Inferior parietal cortex (tissue), 1 donor: ENCODE results near the gene KLHDC7B.

Source experiments
- DNase-seq: peaks from one replicate; pipeline ENCODE4 v3.0.0-alpha.2; 2016; ENCODE audit errors: extremely low spot score

The KLHDC7B gene

GRCh38 chr22:50548040-50548920 lies 2.6 kb downstream of the KLHDC7B start:
- DNase-seq = no peak

- DNase-seq = no peak
Measured at GRCh38 chr22:50548921-50549790, 3.5 kb downstream of the KLHDC7B start.

- no peak for DNase-seq
Measured at GRCh38 chr22:50550395-50550794, 4.7 kb downstream of the KLHDC7B start.

GRCh38 chr22:50551160-50551752 lies 5.6 kb downstream of the KLHDC7B start:
- DNase-seq = no peak

- DNase-seq = no peak
Measured at GRCh38 chr22:50553310-50553709, 7.6 kb downstream of the KLHDC7B start.

GRCh38 chr22:50556703-50557102 lies 11.0 kb downstream of the KLHDC7B start:
- no peak for DNase-seq

- DNase-seq = no peak
Measured at GRCh38 chr22:50560034-50560433, 14.3 kb downstream of the KLHDC7B start.

- no peak for DNase-seq
Measured at GRCh38 chr22:50561401-50562358, 16.0 kb downstream of the KLHDC7B start.

GRCh38 chr22:50562523-50563412 lies 17.1 kb downstream of the KLHDC7B start, which contains the start of gene SYCE3:
Gene SYCE3, minus strand, starts transcription at chr22:50562919. Its CDS starts 6,514 bp downstream, at chr22:50556405.
- DNase-seq = peak; percentile 95

- DNase-seq = peak; percentile 27
Measured at GRCh38 chr22:50563413-50564160, 17.9 kb downstream of the KLHDC7B start.

- no peak for DNase-seq
Measured at GRCh38 chr22:50564289-50564688, 18.6 kb downstream of the KLHDC7B start.

GRCh38 chr22:50567721-50568252 lies 22.1 kb downstream of the KLHDC7B start:
- no peak for DNase-seq

- DNase-seq = no peak
Measured at GRCh38 chr22:50568626-50569025, 22.9 kb downstream of the KLHDC7B start.

- DNase-seq = no peak
Measured at GRCh38 chr22:50569041-50569459, 23.4 kb downstream of the KLHDC7B start.

GRCh38 chr22:50569896-50570535 lies 24.3 kb downstream of the KLHDC7B start:
- no peak for DNase-seq

GRCh38 chr22:50570861-50571260 lies 25.2 kb downstream of the KLHDC7B start:
- no peak for DNase-seq

GRCh38 chr22:50571264-50572175 lies 25.8 kb downstream of the KLHDC7B start:
- DNase-seq = no peak
